ENCODE data around the gene OSBPL3. TPM values are rescaled to one million over a fixed set of nuclear protein-coding genes. Genes with fewer than 3 reads are reported as not detected.

OSBPL3 gene
- total RNA-seq, 1 donor from 2014 or later = 90.6 TPM

DNA sequence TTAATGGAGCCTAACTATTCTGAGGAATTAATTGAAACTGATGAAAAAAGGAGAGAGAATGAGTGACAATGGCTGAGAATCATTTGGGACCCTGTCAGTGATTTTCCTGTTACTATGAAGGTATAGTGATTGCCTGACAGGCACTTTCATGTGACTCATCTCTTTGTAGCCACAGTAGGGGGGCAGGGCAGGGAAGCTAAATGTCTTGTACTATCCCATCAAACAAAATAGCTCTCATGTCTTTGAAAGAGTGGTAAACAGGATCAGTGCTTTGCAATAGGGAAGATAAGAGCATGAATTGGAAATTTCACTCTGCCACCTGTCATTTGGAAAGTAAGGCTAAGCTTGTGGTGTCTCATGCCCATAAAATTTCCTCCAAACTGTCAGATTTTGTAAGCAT lies 128.2 kb downstream of the OSBPL3 start:
- intact Hi-C loops (cut with micrococcal nuclease) = no loop called here
- H3K4me1 Mint-ChIP-seq (ENCODE audit: low read depth) = peaks cover 52% of the 10 kb centered on the region
- H3K36me3 Mint-ChIP-seq (ENCODE audit: low read depth) = peaks cover 65% of the 10 kb centered on the region
- no peaks in the 10 kb centered on the region for H3K27me3 Mint-ChIP-seq (ENCODE audit: insufficient read depth)
- H3K27ac Mint-ChIP-seq = no peak overlapping the region
- no peak overlapping the region for H3K4me3 Mint-ChIP-seq
- no peaks in the 10 kb centered on the region for H3K9me3 Mint-ChIP-seq
- no peak for DNase-seq (ENCODE audit: low spot score)

DNA sequence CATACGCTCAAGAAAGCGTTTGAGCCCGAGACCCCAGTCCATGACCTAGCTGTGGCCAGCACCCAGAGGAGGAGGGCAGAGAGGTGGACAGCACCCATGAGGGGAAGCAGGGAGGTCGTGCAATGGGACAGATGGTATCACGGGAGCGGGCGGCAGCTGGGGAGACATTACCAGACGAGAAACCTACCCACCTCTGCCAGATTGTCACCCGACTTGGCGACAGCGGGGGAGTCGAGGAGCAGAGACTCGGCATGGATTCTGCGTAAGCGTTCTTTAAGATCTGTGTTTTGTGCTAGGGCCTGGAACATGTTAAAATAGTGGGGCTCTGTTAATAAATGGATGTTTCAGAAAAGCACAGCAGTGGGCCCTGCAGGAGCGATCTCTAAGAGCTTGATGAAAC lies 131.1 kb downstream of the OSBPL3 start:
- intact Hi-C loops (cut with micrococcal nuclease) = no loop called here
- Mint-ChIP-seq H3K9me3 (no peaks in the 10 kb centered on the region), H3K4me3 (no peak overlapping the region), H3K27ac (no peak overlapping the region), H3K4me1 (ENCODE audit: low read depth) (peaks cover 32% of the 10 kb centered on the region), H3K27me3 (ENCODE audit: insufficient read depth) (no peaks in the 10 kb centered on the region), H3K36me3 (ENCODE audit: low read depth) (peaks cover 56% of the 10 kb centered on the region)
- no peak for DNase-seq (ENCODE audit: low spot score)

DNA sequence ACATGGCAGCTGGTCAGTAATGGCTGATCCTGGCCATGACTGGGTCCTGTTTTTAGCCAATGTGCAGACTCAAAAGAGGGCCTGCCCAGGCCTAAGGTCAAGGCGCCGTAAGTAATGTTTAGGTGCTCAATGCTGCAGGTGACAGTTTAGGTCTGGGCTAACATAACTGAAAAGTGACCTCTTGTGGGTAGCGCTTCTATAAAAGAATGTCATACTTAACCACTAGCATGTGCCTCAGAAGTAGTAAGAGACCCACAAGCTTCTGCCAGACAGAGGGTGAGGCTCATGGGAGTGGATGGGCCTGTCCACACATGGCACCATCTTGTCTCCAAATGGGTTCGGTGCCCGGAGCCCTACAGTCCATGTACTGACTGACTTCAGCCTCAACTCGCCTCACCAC lies 132.2 kb downstream of the OSBPL3 start:
- Mint-ChIP-seq H3K27me3 (ENCODE audit: insufficient read depth) (no peaks in the 10 kb centered on the region), H3K36me3 (ENCODE audit: low read depth) (peaks cover 56% of the 10 kb centered on the region), H3K9me3 (no peaks in the 10 kb centered on the region), H3K4me3 (no peak overlapping the region), H3K4me1 (ENCODE audit: low read depth) (peaks cover 24% of the 10 kb centered on the region), H3K27ac (no peak overlapping the region)
- intact Hi-C loops (cut with micrococcal nuclease) = no loop called here
- no peak for DNase-seq (ENCODE audit: low spot score)

DNA sequence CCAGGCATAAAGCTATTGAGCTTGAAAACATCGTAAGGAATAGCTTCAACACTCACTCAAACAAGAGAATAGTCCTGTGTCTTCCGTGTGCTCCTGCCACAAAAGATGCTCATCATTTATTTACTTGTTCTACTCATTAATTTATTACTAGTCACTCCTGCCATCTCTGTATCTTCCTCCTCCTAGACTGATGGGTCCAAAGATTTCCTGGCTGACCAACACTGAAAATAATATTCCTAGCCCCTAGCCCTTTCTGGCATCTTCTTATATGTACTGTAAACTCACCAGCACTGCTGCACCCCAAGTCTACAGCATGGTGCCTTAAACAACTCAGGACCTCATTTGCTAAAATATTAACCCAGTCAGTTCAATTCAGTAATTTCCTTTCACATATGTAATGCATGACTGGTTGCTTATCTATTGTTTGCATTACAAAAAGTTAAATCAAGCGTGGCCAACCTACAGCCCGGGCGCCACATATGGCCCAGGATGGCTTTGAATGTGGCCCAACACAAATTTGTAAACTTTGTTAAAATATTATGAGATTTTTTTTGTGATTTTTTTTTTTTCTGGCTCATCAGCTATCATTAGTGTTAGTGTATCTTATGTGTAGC lies 136.1 kb downstream of the OSBPL3 start:
- Mint-ChIP-seq H3K27me3 (ENCODE audit: insufficient read depth) (no peaks in the 10 kb centered on the region), H3K27ac (no peak overlapping the region), H3K36me3 (ENCODE audit: low read depth) (peaks cover 41% of the 10 kb centered on the region), H3K4me1 (ENCODE audit: low read depth) (peaks cover 15% of the 10 kb centered on the region), H3K9me3 (no peaks in the 10 kb centered on the region), H3K4me3 (no peak overlapping the region)
- no peak for DNase-seq (ENCODE audit: low spot score)
- intact Hi-C loops (cut with micrococcal nuclease) = no loop called here

DNA sequence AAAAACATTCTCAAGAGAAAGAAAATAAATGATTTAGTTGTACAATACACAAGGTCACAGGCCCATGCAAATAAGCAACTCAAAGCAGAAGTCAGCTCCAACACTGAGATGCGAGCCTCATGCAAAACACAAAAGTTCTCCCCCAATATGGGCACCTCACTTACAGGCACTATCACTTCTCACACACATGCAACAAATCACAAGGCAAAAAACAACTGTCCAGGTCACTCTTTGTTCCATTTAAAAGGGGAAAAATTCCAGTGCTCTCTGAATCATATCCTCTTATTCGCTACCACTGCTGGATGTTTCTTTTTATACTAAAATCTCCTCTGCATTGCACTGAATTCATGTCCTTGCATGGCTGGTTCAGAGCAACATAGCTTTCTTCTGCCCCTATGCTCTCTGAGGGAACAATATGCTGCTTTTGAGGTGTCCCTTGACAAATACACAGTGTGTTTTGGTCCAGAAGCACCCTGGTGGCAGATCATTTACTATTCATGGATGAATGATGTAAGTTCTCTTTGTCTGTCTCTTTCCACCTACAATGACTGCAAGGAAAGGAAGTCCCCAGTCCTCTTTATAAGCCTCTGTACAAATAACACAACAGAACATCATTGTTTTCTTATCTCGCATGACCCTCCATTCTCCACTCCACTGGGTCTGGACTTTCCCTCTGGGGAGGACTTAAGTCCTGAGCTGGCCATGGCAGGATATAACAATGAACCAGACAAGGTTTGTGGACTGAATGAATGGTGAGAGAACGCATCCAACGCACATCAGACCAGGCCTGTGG lies 137.3 kb downstream of the OSBPL3 start:
- Mint-ChIP-seq H3K27me3 (ENCODE audit: insufficient read depth) (no peaks in the 10 kb centered on the region), H3K4me3 (no peak overlapping the region), H3K27ac (no peak overlapping the region), H3K9me3 (no peaks in the 10 kb centered on the region), H3K36me3 (ENCODE audit: low read depth) (peaks cover 44% of the 10 kb centered on the region), H3K4me1 (ENCODE audit: low read depth) (peaks cover 25% of the 10 kb centered on the region)
- intact Hi-C loops (cut with micrococcal nuclease) = no loop called here
- no peak for DNase-seq (ENCODE audit: low spot score)

DNA sequence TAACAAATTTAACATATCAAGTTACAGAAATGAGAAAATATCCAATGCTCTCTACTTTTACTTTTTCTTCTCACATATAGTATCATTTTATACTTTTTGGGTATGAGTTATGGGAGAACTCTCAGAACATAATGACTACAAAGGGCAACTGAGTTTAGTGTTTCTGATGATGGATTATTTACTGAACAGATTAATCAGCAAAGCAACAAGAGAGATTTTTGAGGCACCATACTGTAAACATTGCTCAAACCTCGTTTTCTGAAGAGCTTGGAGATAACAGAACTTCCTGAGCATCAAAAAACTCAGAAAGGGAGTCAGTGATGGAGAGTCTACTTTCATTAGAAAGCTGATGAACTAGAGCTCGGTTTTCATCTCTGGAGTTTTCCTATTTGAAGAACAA lies 137.9 kb downstream of the OSBPL3 start:
- H3K9me3 Mint-ChIP-seq = no peaks in the 10 kb centered on the region

DNA sequence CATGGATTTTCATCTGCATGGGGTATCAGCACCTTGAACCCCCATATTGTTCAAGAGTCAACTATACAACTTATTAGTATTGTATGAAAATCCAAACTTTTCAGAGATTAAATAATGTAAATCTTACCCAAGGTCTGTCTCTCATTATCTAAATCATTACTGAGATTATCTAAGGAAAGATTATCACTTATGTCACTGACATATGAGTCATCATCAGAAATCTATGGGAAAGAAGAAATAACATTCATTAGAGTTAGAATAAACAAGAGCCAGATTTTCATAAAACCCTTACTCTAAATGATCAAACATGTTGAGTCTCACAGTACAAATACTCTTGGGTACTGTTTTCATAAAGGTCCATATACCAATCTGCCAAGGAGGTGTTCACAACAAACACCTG lies 139.4 kb downstream of the OSBPL3 start:
- Mint-ChIP-seq H3K4me1 (ENCODE audit: low read depth) (peaks cover 40% of the 10 kb centered on the region), H3K27ac (no peak overlapping the region), H3K27me3 (ENCODE audit: insufficient read depth) (no peaks in the 10 kb centered on the region), H3K36me3 (ENCODE audit: low read depth) (peaks cover 45% of the 10 kb centered on the region), H3K4me3 (no peak overlapping the region), H3K9me3 (no peaks in the 10 kb centered on the region)
- intact Hi-C loops (cut with micrococcal nuclease) = no loop called here
- no peak for DNase-seq (ENCODE audit: low spot score)

More for the DNA sequence above, 137.9 kb downstream of the OSBPL3 start:
- Mint-ChIP-seq H3K27me3 (ENCODE audit: insufficient read depth) (no peaks in the 10 kb centered on the region), H3K36me3 (ENCODE audit: low read depth) (peaks cover 47% of the 10 kb centered on the region), H3K4me3 (no peak overlapping the region), H3K4me1 (ENCODE audit: low read depth) (peaks cover 30% of the 10 kb centered on the region), H3K27ac (no peak overlapping the region)
- intact Hi-C loops (cut with micrococcal nuclease) = no loop called here
- DNase-seq (ENCODE audit: low spot score) = no peak

DNA sequence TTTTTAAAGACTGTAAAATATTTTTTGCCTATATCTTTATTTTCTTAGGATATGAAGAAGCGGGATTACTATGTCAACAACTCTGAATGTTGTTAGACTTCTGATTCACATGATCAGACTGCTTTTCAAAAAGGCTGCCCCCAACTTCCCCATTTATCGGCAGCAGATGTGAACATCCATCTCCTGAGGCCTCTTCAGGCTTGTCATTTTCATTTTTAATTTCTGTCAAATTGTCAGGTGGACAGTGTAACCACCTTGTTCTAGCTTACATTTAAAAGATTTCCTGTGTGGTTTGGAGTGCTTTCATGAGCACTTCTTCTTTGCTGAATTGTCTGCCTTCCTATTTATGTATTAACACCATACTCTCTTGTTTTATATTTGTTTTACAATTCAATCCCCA lies 143.9 kb downstream of the OSBPL3 start:
- Mint-ChIP-seq H3K4me3 (no peak overlapping the region), H3K27me3 (ENCODE audit: insufficient read depth) (no peaks in the 10 kb centered on the region), H3K4me1 (ENCODE audit: low read depth) (peaks cover 61% of the 10 kb centered on the region), H3K36me3 (ENCODE audit: low read depth) (peaks cover 47% of the 10 kb centered on the region), H3K27ac (no peak overlapping the region), H3K9me3 (no peaks in the 10 kb centered on the region)
- intact Hi-C loops (cut with micrococcal nuclease) = no loop called here
- DNase-seq (ENCODE audit: low spot score) = no peak

DNA sequence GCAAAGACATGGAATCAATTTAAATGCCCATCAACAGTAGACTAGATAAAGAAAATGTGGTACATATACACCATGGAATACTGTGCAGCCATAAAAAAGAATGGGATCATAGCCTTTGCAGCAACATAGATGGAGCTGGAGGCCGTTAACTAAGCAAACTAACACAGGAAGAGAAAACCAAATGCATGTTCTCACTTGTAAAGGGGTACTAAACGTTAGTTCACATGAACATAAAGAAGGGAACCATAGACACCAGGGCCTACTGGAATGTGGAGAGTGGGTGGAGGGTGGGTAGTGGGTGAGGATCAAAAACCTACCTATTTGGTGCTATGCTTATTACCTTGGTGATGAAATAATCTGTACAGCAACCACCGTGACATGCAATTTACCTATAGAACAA lies 144.3 kb downstream of the OSBPL3 start:
- Mint-ChIP-seq H3K4me3 (no peak overlapping the region), H3K27ac (no peak overlapping the region), H3K27me3 (ENCODE audit: insufficient read depth) (no peaks in the 10 kb centered on the region), H3K9me3 (no peaks in the 10 kb centered on the region), H3K36me3 (ENCODE audit: low read depth) (peaks cover 50% of the 10 kb centered on the region), H3K4me1 (ENCODE audit: low read depth) (peaks cover 64% of the 10 kb centered on the region)
- intact Hi-C loops (cut with micrococcal nuclease) = no loop called here
- DNase-seq (ENCODE audit: low spot score) = no peak

DNA sequence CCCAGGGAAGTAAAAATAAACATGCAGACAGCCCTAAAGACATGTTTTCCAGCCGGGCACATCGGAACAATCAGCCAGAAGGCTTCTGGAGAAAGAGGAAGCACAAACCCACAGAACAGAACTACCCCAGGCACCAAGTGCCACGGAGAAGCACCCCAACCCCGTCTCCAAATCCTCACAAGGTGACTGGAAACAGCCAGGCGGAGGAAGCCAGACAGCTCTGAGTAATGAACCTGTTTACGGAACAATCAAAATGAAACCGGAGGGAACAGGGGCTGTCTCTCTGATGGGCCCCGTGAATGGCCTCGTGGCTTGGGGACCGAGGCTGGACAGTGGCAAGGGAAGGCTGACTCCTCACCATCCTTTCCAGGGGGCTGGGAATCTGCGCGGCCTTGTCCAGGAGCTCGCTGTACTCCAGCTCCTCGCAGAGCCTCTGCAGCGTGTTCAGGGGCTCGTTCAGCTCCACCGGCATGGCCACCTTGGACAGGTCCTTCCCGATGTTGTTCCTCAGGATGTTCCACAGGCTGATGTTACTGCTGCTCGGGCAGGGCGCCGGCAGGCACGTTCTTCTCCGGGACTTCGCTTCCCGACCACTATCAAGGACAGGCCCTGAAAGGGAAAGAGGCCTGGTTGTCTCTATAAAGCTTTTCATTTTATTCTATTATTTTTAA lies 145.7 kb downstream of the OSBPL3 start:
- H3K4me3 Mint-ChIP-seq = no peak overlapping the region
- no peaks in the 10 kb centered on the region for H3K27me3 Mint-ChIP-seq (ENCODE audit: insufficient read depth)
- no peak for DNase-seq (ENCODE audit: low spot score)
- H3K4me1 Mint-ChIP-seq (ENCODE audit: low read depth) = peaks cover 72% of the 10 kb centered on the region
- no peak overlapping the region for H3K27ac Mint-ChIP-seq
- H3K9me3 Mint-ChIP-seq = no peaks in the 10 kb centered on the region
- H3K36me3 Mint-ChIP-seq (ENCODE audit: low read depth) = peaks cover 55% of the 10 kb centered on the region
- intact Hi-C loops (cut with micrococcal nuclease) = loop anchor here (5.0 kb wide), 1 partner anchor 1838 kb away; no protein-coding TSS in a partner anchor

DNA sequence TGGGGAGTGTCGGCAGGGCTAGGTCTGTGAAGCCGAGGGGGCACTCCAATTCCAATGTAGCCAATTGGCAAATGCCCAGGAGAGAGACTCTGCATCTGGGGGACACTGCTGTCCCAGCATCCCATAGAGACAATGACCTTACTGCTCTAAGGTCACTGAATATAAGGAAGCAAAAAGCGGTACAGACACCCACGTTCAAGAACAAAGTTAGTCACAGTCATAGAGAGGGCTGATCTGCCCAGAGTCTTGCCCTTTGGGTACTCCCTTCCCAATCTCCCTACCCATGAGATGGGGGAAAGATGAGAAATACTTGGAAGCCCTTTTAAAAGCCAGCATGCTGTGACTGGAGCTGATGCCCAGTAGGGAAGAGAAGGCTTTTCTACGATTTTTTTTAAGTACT lies 146.4 kb downstream of the OSBPL3 start:
- peaks cover 75% of the 10 kb centered on the region for H3K4me1 Mint-ChIP-seq (ENCODE audit: low read depth)
- H3K27ac Mint-ChIP-seq = no peak overlapping the region
- H3K9me3 Mint-ChIP-seq = no peaks in the 10 kb centered on the region
- no peaks in the 10 kb centered on the region for H3K27me3 Mint-ChIP-seq (ENCODE audit: insufficient read depth)
- intact Hi-C loops (cut with micrococcal nuclease) = loop anchor here (5.0 kb wide), 1 partner anchor 1839 kb away; no protein-coding TSS in a partner anchor
- no peak overlapping the region for H3K4me3 Mint-ChIP-seq
- H3K36me3 Mint-ChIP-seq (ENCODE audit: low read depth) = peaks cover 55% of the 10 kb centered on the region
- DNase-seq (ENCODE audit: low spot score) = no peak

DNA sequence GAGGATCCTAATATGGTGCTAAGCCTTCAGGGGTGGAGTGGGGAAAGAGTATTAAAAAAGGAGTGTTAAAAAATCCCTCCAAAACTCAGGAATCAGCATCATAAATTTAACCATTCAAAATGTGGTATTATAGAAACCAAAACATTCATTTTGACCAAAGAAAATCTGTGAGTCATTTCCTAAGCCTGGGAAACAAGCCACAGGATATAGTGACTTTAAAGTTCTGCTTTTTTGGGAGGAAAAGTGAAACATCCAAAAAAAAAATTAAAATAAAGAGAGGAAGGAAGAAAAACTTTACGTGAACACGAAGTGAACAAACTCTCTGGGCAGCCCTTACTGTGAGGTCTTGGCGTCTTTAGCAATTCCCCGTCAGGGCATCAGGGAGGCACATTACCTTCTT lies 148.7 kb downstream of the OSBPL3 start:
- Mint-ChIP-seq H3K36me3 (ENCODE audit: low read depth) (peaks cover 63% of the 10 kb centered on the region), H3K4me3 (no peak overlapping the region), H3K4me1 (ENCODE audit: low read depth) (peaks cover 77% of the 10 kb centered on the region), H3K27ac (peak overlapping the region; percentile 36), H3K27me3 (ENCODE audit: insufficient read depth) (no peaks in the 10 kb centered on the region), H3K9me3 (no peaks in the 10 kb centered on the region)
- intact Hi-C loops (cut with micrococcal nuclease) = loop anchor here (5.0 kb wide), 1 partner anchor 1841 kb away; no protein-coding TSS in a partner anchor
- DNase-seq (ENCODE audit: low spot score) = no peak

DNA sequence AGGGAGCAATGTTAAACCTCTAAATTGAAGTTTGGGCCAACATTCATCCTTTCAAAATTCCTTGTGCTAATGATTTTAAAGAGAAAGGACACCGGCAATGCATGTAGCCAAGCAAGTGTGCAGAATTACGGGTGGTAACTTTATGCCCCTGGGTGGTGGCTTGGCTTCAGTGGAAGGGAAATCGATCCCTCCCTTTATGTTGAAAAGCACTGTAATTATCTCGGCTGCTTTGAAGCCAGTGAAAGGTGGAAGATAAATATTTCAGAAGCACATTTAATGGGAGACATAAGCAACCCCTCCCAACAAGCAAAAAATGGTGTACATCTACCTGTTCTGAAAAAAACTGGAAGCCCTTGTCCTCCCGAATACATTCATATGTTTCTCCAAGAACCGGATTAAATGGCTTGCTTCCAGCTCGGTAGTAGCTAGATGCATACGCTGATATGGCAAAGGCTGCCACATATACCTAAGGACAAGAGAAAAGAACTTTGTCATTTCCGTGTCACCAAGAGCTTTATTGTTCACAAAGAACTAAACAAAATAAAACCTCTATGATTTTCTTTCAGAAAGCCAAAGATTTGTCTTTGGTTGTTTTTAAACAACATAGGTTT lies 149.4 kb downstream of the OSBPL3 start:
- Mint-ChIP-seq H3K4me3 (no peak overlapping the region), H3K9me3 (no peaks in the 10 kb centered on the region), H3K27ac (no peak overlapping the region), H3K36me3 (ENCODE audit: low read depth) (peaks cover 66% of the 10 kb centered on the region), H3K4me1 (ENCODE audit: low read depth) (peaks cover 77% of the 10 kb centered on the region), H3K27me3 (ENCODE audit: insufficient read depth) (no peaks in the 10 kb centered on the region)
- intact Hi-C loops (cut with micrococcal nuclease) = loop anchor here (5.0 kb wide), 1 partner anchor 1842 kb away; no protein-coding TSS in a partner anchor
- no peak for DNase-seq (ENCODE audit: low spot score)

Measured in activated T-helper 1 cell treated with anti-CD3 and anti-CD28 coated beads, Interleukin-12 subunit alpha, Interleukin-12 subunit beta, Interleukin-2, Interleukin-4 antibody, amounts not matched to agents 30 ng/mL and 10 ng/mL and 1 ng/mL, durations not matched to agents 14 hours and 24 hours and 36 hours (primary cell).